PC-3 (cell line): Measurements from ENCODE around the gene ZNF574. TPM values are rescaled to one million over a fixed set of nuclear protein-coding genes. Genes with fewer than 3 reads are reported as not detected.
A peak's percentile ranks its signal among the peaks of the same experiment; 100 is the strongest.

Experiments
- ATAC-seq: fragments of 200-7000 bp; cut with Tn5 transposase; 2 replicates; pipeline ENCODE4 v1.9.1; 2020; ENCODE audit warnings: mild to moderate bottlenecking, moderate library complexity
- BruUV-seq: library from RNA; stranded (reverse); fragments of 400-500 nt; replicated peaks from 2 replicates; lab custom pipeline; 2021; lab: Mats Ljungman, UMichigan
- CTCF ChIA-PET: fragments of 300-600 bp; sonication (Branson Sonifier 250); formaldehyde crosslinking; loops from one replicate; lab custom pipeline; 2022; ENCODE audit warnings: antibody characterized with exemption; lab: Charles Lee
- POLR2A ChIA-PET: fragments of 300-600 bp; sonication (Branson Sonifier 250); formaldehyde crosslinking; loops from one replicate; lab custom pipeline; 2022; ENCODE audit warnings: antibody characterized with exemption; ENCODE audit not compliant: unreplicated experiment; lab: Charles Lee
- DNase-seq: peaks from one replicate; pipeline ENCODE4 v3.0.0-alpha.2; 2015
- H2AFZ ChIP-seq: fragments of 300-600 bp; sonication (generic); 2 replicates; pipeline ENCODE4 v1.6.0; 2016; ENCODE audit warnings: antibody characterized with exemption, low read length
- H3F3A ChIP-seq: fragments of 300-600 bp; sonication (generic); one replicate; pipeline ENCODE4 v1.6.0; 2017; ENCODE audit warnings: antibody characterized with exemption, low read length, control low read depth, mild to moderate bottlenecking; ENCODE audit not compliant: unreplicated experiment
- H3K27ac ChIP-seq: fragments of 300-600 bp; sonication (generic); 2 replicates; pipeline ENCODE4 v1.5.1; 2016; ENCODE audit warnings: mild to moderate bottlenecking, low read length
- H3K27me3 ChIP-seq: fragments of 300-600 bp; sonication (generic); 2 replicates; pipeline ENCODE4 v1.6.1; 2016; ENCODE audit warnings: low read length, mixed read lengths
- H3K36me3 ChIP-seq: fragments of 300-600 bp; sonication (generic); 2 replicates; pipeline ENCODE4 v1.6.1; 2016; ENCODE audit warnings: low read depth, mixed run types, low read length, mixed read lengths
- H3K4me1 ChIP-seq: fragments of 300-600 bp; sonication (generic); 2 replicates; pipeline ENCODE4 v1.5.1; 2016; ENCODE audit warnings: low read length; ENCODE audit not compliant: insufficient read depth
- H3K4me2 ChIP-seq: fragments of 300-600 bp; sonication (generic); 2 replicates; pipeline ENCODE4 v1.6.0; 2016; ENCODE audit warnings: low read length
- H3K4me3 ChIP-seq: fragments of 300-600 bp; sonication (generic); 2 replicates; pipeline ENCODE4 v1.5.1; 2016; ENCODE audit warnings: mild to moderate bottlenecking, low read length, mixed read lengths
- H3K79me2 ChIP-seq: fragments of 300-600 bp; sonication (generic); 2 replicates; pipeline ENCODE4 v1.6.1; 2017; ENCODE audit warnings: low read length, mixed read lengths
- H3K9ac ChIP-seq: fragments of 300-600 bp; sonication (generic); 2 replicates; pipeline ENCODE4 v1.6.0; 2016; ENCODE audit warnings: mild to moderate bottlenecking, low read length
- H3K9me2 ChIP-seq: fragments of 300-600 bp; sonication (generic); replicated peaks from 2 replicates; pipeline ENCODE4 v1.6.1; 2016; ENCODE audit warnings: mixed run types, low read length, mixed read lengths
- H3K9me3 ChIP-seq: fragments of 300-600 bp; sonication (generic); 2 replicates; pipeline ENCODE4 v1.6.1; 2016; ENCODE audit warnings: low read length, mixed read lengths
- H4K20me1 ChIP-seq: fragments of 300-600 bp; sonication (generic); 2 replicates; pipeline ENCODE4 v1.6.1; 2016; ENCODE audit warnings: low read length, mixed read lengths
- EZH2 ChIP-seq: fragments of 300-600 bp; sonication (generic); IDR thresholded peaks from one replicate; pipeline ENCODE4 v1.6.1; 2017; ENCODE audit warnings: antibody characterized with exemption, mild to moderate bottlenecking, low read length; ENCODE audit not compliant: unreplicated experiment
- EZH2phosphoT487 ChIP-seq: fragments of 300-600 bp; sonication (generic); IDR thresholded peaks from 2 replicates; pipeline ENCODE4 v1.6.1; 2018; ENCODE audit warnings: mild to moderate bottlenecking, antibody characterized with exemption, low read length, borderline replicate concordance
- intact Hi-C: fragments of 100-400 bp; cut with micrococcal nuclease; formaldehyde crosslinking; loops from 2 replicates; pipeline ENCODE4 v1.9.0; 2023
- total RNA-seq: library from RNA; depleted of rRNA; stranded (reverse); fragments of >200 nt; gene quantifications from 2 replicates; pipeline ENCODE4 v1.2.3, GENCODE V29; 2014
- TF ChIP-seq, protein P1 (sequence below): fragments of 300-600 bp; sonication (generic); conservative IDR thresholded peaks from 2 replicates; pipeline ENCODE4 v1.5.1; 2017; ENCODE audit warnings: antibody characterized with exemption, low read depth, mild to moderate bottlenecking, low read length

Gene ZNF574
- total RNA-seq, 1 experiment from 2014 or later, result 14.4 TPM

DNA sequence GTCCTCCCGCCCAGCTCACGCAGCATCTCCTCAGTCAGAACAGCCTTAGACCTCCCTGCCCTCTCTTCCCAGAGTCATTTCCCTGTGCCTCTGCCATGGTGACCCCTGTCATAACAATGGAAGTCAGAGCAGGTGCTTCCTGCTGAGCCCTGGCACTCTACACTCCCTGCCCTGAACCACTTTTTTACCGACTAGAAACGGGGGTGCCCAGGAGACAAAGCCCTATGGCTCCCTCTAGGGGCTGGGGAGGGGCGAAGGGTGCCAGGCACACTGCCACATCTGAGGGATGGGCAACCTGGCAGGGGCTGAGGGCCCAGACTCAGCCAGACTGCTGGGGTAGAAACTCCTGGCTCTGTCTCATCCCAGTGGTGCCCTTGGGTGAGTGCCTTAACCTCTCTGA, 16.4 kb downstream of the ZNF574 start:
- Histone ChIP-seq H3K36me3 (no peaks in the 10 kb centered on the region), H3K4me3 (no peak overlapping the region), H3K4me2 (no peak overlapping the region), H3K27ac (no peak overlapping the region), H3F3A (no peaks in the 10 kb centered on the region), H4K20me1 (no peaks in the 10 kb centered on the region), H3K4me1 (peaks cover 10% of the 10 kb centered on the region; the same call in 1 of the 2 replicates), H3K9ac (no peak overlapping the region), H3K9me2 (no peaks in the 10 kb centered on the region), H3K9me3 (no peaks in the 10 kb centered on the region), H3K27me3 (no peaks in the 10 kb centered on the region), H2AFZ (no peak overlapping the region), H3K79me2 (no peaks in the 10 kb centered on the region)
- ChIA-PET CTCF (interaction anchor here (0.5 kb wide), 1 partner anchor 1411 kb away, joined by 5 read pairs; no protein-coding TSS in a partner anchor), POLR2A (no interaction called here)
- TF ChIP-seq, protein P1, sequence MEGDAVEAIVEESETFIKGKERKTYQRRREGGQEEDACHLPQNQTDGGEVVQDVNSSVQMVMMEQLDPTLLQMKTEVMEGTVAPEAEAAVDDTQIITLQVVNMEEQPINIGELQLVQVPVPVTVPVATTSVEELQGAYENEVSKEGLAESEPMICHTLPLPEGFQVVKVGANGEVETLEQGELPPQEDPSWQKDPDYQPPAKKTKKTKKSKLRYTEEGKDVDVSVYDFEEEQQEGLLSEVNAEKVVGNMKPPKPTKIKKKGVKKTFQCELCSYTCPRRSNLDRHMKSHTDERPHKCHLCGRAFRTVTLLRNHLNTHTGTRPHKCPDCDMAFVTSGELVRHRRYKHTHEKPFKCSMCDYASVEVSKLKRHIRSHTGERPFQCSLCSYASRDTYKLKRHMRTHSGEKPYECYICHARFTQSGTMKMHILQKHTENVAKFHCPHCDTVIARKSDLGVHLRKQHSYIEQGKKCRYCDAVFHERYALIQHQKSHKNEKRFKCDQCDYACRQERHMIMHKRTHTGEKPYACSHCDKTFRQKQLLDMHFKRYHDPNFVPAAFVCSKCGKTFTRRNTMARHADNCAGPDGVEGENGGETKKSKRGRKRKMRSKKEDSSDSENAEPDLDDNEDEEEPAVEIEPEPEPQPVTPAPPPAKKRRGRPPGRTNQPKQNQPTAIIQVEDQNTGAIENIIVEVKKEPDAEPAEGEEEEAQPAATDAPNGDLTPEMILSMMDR, result peak; percentile 76
- TF ChIP-seq EZH2phosphoT487, result no peak
- no TSS peak for BruUV-seq
- DNase-seq, result peak; percentile 60
- ATAC-seq, result peak; percentile 37; the same call in 1 of the 2 replicates
- intact Hi-C loops, result no loop called here

DNA sequence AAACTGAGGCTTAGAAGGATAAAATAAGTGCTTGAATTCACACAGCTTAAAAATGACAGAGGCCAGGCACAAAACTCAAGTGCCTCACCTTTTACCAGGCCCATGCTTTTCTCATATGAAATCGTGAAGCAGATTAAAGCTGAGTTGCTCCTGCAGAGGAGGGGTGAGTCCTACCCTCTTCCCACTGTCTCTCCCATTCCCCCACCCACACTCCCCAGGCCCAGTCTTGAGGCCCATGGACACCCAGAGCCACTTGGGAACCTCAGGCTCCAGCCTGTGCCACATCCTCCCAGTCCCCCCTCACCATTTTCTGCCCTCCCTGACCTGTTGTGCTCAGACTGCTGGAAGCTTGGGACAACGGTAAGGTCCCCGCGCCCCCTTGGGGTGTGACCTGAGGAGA, 17.5 kb downstream of the ZNF574 start:
- DNase-seq, result no peak
- H3K27me3 ChIP-seq, result no peaks in the 10 kb centered on the region
- H3K79me2 ChIP-seq, result no peaks in the 10 kb centered on the region
- H4K20me1 ChIP-seq, result no peaks in the 10 kb centered on the region
- BruUV-seq, result no TSS peak
- no peak overlapping the region for H3K9ac ChIP-seq
- POLR2A ChIA-PET, result no interaction called here
- H3K36me3 ChIP-seq, result no peaks in the 10 kb centered on the region
- H3K4me2 ChIP-seq, result no peak overlapping the region
- no peak for TF ChIP-seq EZH2
- no peak overlapping the region for H2AFZ ChIP-seq
- intact Hi-C loops, result no loop called here
- peaks cover 5% of the 10 kb centered on the region; the same call in 1 of the 2 replicates for H3K4me1 ChIP-seq
- H3K27ac ChIP-seq, result no peak overlapping the region
- no peaks in the 10 kb centered on the region for H3F3A ChIP-seq
- CTCF ChIA-PET, result no interaction called here
- no peaks in the 10 kb centered on the region for H3K9me3 ChIP-seq
- ATAC-seq, result no peak
- H3K9me2 ChIP-seq, result no peaks in the 10 kb centered on the region
- no peak overlapping the region for H3K4me3 ChIP-seq

DNA sequence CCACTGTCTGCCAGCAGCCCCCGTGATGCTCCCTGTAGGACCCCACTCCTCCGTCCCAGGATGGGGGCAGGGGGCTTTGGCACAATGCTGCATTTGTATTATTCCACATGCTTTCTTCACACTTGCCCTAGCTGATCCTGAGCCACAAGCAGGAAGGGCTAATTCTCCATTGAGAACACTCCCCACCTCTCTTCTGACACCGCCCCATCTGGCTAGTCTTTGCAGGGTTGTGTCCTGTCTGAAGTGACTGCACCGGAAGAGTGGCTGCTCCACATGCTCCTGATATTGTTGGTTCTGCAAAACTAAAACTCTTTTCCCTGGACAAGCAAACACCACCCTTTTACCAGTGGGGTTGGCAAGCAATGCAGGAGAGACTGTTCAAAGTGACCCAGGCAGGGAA, 18.0 kb downstream of the ZNF574 start:
- Histone ChIP-seq H3F3A (no peaks in the 10 kb centered on the region), H3K27me3 (no peaks in the 10 kb centered on the region), H3K9me2 (no peaks in the 10 kb centered on the region), H4K20me1 (no peaks in the 10 kb centered on the region), H3K9ac (no peak overlapping the region), H3K79me2 (no peaks in the 10 kb centered on the region), H3K9me3 (no peaks in the 10 kb centered on the region), H3K4me1 (0 out of 2 replicates have a peak, but pooled peaks cover under 1% of the 10 kb centered on the region), H3K4me3 (no peak overlapping the region), H3K27ac (no peak overlapping the region), H3K36me3 (no peaks in the 10 kb centered on the region), H3K4me2 (no peak overlapping the region), H2AFZ (no peak overlapping the region)
- intact Hi-C loops, result no loop called here
- no TSS peak for BruUV-seq
- no peak for DNase-seq
- TF ChIP-seq, protein P1, result no peak
- no peak for TF ChIP-seq EZH2phosphoT487
- no peak for TF ChIP-seq EZH2
- ChIA-PET POLR2A (no interaction called here), CTCF (no interaction called here)
- no peak for ATAC-seq
